GM18499 (cell line): ENCODE measurements around the gene CYBRD1.

Experiments
- ATAC-seq: cut with Tn5 transposase; IDR thresholded peaks from one replicate; pipeline ENCODE4 v1.9.1; 2021; ENCODE audit warnings: moderate number of reproducible peaks; ENCODE audit not compliant: insufficient read depth, unreplicated experiment

CYBRD1 gene

DNA sequence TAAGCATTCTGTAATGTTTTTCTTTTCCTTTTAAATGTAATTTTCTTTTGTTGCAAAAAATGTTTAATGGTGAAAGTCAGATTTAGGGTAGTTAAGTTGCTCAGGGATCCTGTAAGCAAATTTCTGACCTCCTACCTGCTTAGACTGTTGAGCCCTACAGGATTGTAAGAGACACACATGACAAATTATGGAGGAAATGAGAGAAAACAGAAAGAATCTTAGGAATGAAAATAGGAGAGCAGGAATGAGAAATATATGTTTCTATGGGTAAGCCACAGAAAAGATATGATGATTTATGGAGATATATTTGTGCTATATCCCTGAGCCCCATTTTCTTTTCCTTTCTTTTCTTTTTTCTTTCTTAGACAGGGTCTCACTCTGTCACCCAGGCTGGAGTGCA is 28.3 kb downstream of the CYBRD1 start:
- ATAC-seq: no peak

DNA sequence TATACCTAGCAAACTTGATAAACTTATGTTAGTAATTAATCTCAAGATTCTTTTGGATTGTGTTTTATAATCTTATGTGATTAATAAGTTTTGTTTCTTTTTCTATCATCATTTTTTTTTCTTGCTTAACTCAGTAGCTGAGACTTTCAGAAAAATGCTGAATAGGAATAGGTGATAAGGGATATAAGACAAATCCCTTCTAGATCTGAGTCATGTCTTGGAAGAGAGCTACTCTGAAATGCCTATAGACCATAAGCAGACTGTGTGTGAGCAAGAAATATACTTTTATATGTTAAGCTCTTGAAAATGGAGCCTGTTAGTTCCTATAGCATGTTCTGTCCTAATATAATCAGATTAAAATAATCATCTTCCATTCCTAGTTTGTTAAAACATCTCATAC is 29.6 kb downstream of the CYBRD1 start:
- ATAC-seq: no peak

DNA sequence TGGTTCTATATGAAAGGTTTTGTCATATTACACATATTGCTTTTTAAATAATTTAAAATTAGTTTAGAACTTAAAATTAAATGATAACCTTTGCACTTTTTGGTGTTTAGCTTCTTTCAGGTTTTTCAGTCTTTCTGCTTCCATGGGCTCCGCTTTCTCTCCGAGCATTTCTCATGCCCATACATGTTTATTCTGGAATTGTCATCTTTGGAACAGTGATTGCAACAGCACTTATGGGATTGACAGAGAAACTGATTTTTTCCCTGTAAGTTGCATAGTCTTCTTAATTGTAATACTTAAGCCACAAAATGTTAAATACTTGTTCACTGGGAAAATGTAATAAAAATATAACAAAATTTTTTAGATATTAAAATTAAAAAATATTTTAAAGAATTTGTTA is 31.0 kb downstream of the CYBRD1 start:
- ATAC-seq: no peak

- no peak for ATAC-seq
These were observed 31.6 kb downstream of the CYBRD1 start for GRCh38 chr2:171553858-171554257.

DNA sequence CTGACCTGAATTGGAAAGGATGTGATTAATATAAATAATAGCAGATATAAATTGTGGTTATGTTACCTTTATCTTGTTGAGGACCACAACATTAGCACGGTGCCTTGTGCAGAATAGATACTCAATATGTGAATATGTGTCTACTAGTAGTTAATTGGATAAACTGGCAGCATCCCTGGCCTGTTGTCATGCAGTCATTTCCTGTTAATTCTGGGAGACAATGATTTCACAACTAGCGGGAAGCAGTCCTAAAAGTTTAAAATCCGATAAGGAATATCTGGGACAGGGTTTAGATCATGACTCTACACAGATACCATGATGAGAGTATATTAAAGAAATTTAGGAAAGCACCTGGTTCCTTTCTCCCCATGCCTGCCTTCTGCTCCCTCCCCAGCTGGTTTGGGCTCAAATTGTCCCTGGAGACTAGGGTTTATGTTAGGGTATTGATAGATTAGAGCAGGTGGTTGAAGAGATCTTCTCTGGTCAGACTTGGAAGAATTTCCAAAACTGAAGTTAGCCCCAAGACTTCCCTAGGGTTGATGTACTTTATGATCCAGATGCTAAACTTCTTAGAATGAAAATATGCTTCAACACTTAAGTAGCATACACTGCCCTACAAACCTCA is 32.8 kb downstream of the CYBRD1 start:
- ATAC-seq: no peak

DNA sequence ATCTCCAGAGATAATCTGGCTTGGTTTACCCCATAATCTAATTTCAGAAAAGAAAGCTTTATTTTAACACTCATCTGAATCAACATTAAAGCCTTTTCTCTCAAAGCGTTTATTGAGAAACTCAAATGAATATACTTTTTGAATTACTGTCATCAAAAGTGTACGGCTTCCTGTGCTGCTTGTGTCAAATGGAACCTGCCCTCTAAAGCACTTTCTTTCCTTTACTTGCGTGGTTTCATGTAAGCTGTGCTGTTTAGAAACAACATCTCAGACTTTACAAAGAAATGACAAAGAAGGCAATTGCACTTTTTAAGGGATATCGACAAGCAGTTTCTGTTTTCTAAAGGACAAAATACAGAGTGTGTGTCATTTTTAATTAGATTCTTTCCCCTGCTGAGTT is 35.1 kb downstream of the CYBRD1 start:
- no peak for ATAC-seq

- ATAC-seq: no peak
These were observed 41.0 kb downstream of the CYBRD1 start for GRCh38 chr2:171563301-171563700.

- ATAC-seq: no peak
These were observed 42.2 kb downstream of the CYBRD1 start for GRCh38 chr2:171564463-171564862.

DNA sequence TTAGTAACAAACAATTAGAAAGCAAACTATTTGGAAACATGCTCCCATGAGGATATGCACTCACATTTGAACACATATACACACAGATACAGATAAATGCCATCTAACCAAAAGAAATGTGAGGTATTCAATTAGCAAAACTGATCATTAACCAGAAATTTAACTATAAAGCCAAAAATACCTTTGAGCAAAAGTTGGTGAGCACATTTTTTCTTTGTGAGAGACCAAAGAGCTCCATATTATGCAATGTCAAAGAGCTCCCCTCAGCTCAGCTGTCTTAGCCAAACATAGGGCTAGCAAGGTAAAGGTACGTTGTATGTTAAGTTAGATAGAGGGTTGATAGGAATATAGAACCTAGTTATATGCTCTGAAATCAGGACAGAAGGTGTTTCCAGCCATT is 43.8 kb downstream of the CYBRD1 start:
- ATAC-seq: no peak

DNA sequence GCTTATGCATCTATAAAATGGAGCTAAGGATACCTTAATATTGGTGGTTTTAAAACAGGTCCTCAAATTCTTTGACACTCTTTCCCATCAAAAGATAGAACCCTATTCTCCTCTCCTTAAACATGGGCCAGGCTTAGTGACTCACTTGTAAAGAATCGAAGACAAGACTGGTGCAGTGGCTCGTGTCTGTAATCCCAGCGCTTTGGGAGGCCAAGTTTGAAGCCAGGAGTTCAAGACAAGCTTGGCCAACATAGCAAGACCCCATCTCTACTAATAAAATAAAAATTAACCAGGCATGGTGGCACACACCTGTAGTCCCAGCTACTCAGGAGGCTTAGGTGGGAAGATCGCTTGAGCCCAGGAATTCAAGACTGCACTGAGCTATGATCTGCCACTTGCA is 44.5 kb downstream of the CYBRD1 start:
- no peak for ATAC-seq

GRCh38 chr2:171568089-171568488 is 45.8 kb downstream of the CYBRD1 start:
- ATAC-seq: no peak

DNA sequence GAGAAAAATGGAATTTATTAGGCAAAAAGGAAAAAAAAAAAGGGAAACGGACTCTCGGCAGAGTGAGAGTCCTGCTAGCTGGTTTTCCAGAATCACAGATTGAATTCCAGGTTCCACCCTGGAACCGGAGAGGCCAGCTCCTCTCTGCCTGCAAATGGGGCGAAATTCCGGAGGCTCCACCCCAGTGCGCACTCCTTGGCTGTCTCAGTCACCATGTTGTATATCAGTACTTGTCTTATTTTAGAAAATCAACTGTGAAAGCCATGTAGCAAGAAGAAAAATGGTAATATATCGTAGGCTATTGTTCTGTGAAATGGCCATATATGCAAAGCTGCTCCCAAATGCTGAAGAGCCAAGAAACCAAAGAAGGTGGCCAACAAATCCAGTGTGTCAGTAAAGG is 49.4 kb downstream of the CYBRD1 start:
- no peak for ATAC-seq

GRCh38 chr2:171574149-171574795 is 52.0 kb downstream of the CYBRD1 start:
- no peak for ATAC-seq

DNA sequence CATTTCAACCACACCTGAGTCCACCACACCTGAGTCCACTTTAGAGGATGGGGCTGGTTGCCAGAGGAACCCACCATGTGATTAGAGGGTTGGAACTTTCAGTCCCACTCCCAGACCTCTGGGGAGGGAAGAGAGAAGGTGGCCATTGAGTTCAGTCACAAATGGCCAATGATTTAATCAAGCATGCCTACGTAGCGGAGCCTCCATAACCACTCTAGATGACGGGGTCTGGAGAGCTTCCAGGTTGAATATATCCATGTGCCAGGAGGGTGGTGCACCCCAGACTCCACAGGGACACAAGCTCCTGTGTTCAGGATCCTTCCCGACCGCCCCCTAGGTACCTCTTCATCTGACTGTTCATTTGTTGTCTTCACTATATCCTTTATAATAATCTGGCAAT is 53.3 kb downstream of the CYBRD1 start:
- ATAC-seq: no peak

GRCh38 chr2:171578127-171578803 is 56.0 kb downstream of the CYBRD1 start:
- ATAC-seq: no peak

GRCh38 chr2:171579481-171579880 is 57.2 kb downstream of the CYBRD1 start:
- ATAC-seq: no peak

DNA sequence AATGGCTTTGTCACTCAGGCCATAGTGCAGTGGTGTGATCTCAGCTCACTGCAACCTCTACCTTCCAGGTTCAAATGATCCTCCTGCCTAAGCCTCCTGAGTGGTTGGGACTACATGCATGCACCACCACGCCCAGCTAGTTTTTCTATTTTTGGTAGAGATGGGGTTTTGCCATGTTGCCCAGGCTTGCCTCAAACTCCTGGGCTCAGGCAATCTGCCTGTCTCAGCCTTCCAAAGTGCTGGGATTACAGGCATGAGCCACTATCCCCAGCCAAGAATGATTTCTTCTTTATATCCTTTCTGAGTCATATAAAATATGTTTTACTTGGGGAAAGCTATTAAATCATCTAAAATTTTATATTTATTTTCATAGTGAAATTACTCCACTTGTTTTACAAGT is 61.3 kb downstream of the CYBRD1 start:
- ATAC-seq: no peak

DNA sequence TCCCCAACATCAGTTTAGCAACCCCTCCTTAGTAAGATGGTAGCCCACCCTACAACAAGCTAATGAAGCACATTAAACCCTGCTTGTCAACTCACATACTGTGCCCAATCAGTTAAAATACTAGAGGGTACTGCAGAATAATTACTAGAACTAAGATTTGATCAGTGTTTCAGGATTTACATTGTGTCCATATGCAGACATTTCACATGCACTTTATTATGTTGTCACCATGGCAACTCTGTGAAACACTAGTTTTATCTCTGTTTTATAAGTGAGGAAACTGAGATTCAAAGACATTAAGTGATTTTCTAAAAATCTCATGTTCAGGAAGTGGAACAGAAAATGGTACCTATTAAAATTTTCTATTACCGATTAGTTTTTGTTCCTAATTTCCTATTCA is 61.7 kb downstream of the CYBRD1 start:
- ATAC-seq: no peak

GRCh38 chr2:171587132-171587531 is 64.9 kb downstream of the CYBRD1 start:
- ATAC-seq: no peak

DNA sequence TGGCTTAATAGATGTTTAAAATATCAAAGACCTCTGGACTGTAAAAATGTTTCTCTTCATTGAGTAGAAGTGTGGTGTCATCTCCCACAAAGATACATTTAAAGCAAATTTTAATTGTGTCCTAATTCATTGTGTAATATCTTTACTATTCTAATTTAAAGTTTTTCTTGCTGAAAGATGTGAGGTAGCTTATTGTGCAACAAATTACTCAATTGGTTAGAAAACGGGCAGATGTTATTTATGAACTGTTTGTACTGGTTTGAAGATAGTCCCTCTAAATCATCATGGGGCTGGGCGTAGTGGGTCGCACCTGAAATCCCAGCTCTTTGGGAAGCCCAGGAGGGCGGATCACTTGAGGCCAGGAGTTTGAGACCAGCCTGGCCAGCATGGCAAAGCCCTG is 65.3 kb downstream of the CYBRD1 start:
- no peak for ATAC-seq

DNA sequence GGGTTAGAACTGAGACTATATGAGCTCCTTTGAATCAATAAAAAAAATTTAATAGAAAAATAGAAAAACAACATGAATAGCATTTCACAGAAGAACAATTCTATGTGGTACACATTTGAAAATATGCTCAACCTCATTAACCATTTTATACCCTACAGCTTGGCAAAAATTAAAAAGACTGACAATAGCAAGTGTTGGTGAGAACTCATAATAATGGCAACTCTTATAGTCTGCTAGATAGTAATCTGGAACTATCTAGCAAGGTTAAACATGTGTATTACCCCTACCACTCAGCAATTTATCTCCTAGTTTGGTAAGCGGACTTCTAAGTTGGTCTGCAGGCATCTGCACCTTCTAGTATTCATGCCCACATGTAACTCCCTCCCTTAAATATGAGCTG is 67.8 kb downstream of the CYBRD1 start:
- no peak for ATAC-seq

DNA sequence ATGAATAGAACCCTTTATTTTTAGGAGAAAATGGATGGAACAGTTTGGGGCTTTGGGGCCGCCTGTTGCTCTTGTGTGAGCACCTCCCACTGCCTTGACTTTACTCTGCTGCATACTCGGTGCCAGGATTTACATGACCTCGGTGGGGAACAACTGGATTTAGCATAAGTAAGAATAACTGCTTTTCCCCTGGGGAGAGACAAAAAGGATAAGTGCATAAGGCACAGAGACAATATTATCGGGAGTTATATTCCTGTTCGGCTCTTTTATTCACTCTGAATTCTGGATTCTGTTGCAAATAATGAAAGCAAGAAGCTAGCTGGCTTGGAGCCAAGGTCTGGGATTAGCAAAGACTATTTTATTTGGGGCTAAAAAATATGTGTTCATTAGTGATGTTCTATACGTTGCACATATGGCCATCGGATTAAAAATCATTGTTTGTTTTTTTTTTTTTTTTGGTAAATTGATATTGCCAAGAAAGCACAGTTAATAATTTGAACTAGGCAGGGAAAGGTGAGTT is 69.8 kb downstream of the CYBRD1 start:
- no peak for ATAC-seq
